Keratinocyte (primary cell): ENCODE data around the gene IFNAR1. TPM values are rescaled to one million over a fixed set of nuclear protein-coding genes. Genes with fewer than 3 reads are reported as not detected.

ENCODE experiments used
- DNase-seq: peaks from one replicate; pipeline ENCODE4 v3.0.0-alpha.2; 2011; ENCODE audit warnings: low read depth, missing footprints, low spot score
- FAIRE-seq: peaks from 2 replicates; lab custom pipeline; 2011; peaks lifted over from hg19 to GRCh38; lab: Jason Lieb, UNC
- H2AFZ ChIP-seq: 2 replicates; pipeline ENCODE4 v1.6.0; 2012; ENCODE audit warnings: low read length, control low read depth, inconsistent platforms; ENCODE audit not compliant: control insufficient read depth
- H3K27ac ChIP-seq: 2 replicates; pipeline ENCODE4 v1.5.1; 2011; ENCODE audit warnings: low read length; ENCODE audit not compliant: control insufficient read depth, insufficient read depth
- H3K27me3 ChIP-seq: 3 replicates; pipeline ENCODE4 v1.6.0; 2011; ENCODE audit warnings: low read length; ENCODE audit not compliant: control insufficient read depth, insufficient read depth; ENCODE audit errors: extremely low read depth
- H3K36me3 ChIP-seq, 2 experiments: 2 replicates in 1 of 2; 3 replicates in 1 of 2; pipeline ENCODE4 v1.5.1; 2011; ENCODE audit warnings: low read length in 2 of 2, mild to moderate bottlenecking in 1 of 2; ENCODE audit not compliant: control insufficient read depth in 2 of 2, insufficient read depth in 2 of 2; ENCODE audit errors: extremely low read depth in 1 of 2
- H3K4me1 ChIP-seq: 3 replicates; pipeline ENCODE4 v1.5.1; 2011; ENCODE audit warnings: low read length; ENCODE audit not compliant: control insufficient read depth, insufficient read depth; ENCODE audit errors: extremely low read depth
- H3K4me2 ChIP-seq: 3 replicates; pipeline ENCODE4 v1.6.0; 2011; ENCODE audit warnings: low read depth, low read length; ENCODE audit not compliant: control insufficient read depth, insufficient read depth; ENCODE audit errors: extremely low read depth
- H3K4me3 ChIP-seq, 3 experiments: fragments of 200-600 bp in 1 of 3; sonication (generic) in 1 of 3; 2 replicates in 2 of 3; 3 replicates in 1 of 3; pipeline ENCODE4 v1.5.1; 2011 to 2016; ENCODE audit warnings: low read length in 3 of 3, mild to moderate bottlenecking in 3 of 3, control low read depth in 2 of 3, inconsistent platforms in 1 of 3, low read depth in 1 of 3, mixed read lengths in 1 of 3, mixed run types in 1 of 3, moderate library complexity in 1 of 3; ENCODE audit not compliant: control insufficient read depth in 2 of 3, insufficient read depth in 2 of 3; ENCODE audit errors: extremely low read depth in 1 of 3
- H3K79me2 ChIP-seq: 2 replicates; pipeline ENCODE4 v1.6.0; 2012; ENCODE audit warnings: low read length; ENCODE audit not compliant: control insufficient read depth, insufficient read depth
- H3K9ac ChIP-seq: 3 replicates; pipeline ENCODE4 v1.6.0; 2011; ENCODE audit warnings: low read length; ENCODE audit not compliant: control insufficient read depth, insufficient read depth; ENCODE audit errors: extremely low read depth
- H3K9me1 ChIP-seq: 3 replicates; pipeline ENCODE4 v1.6.0; 2011; ENCODE audit warnings: low read length; ENCODE audit not compliant: control insufficient read depth, insufficient read depth; ENCODE audit errors: extremely low read depth
- H3K9me3 ChIP-seq: 2 replicates; pipeline ENCODE4 v1.5.1; 2012; ENCODE audit warnings: low read depth, low read length; ENCODE audit not compliant: control insufficient read depth
- H4K20me1 ChIP-seq: 3 replicates; pipeline ENCODE4 v1.6.0; 2011; ENCODE audit warnings: low read length; ENCODE audit not compliant: control insufficient read depth, insufficient read depth; ENCODE audit errors: extremely low read depth
- EZH2 ChIP-seq: IDR thresholded peaks from one replicate; pipeline ENCODE4 v1.6.1; 2012; ENCODE audit warnings: inconsistent platforms, mild to moderate bottlenecking, low read length, moderate library complexity
- dilution Hi-C: fragments of 300-500 bp; cut with MboI; formaldehyde crosslinking; loops from one replicate; pipeline ENCODE4 v1.7.0; 2020; ENCODE audit warnings: low sequenced_read_pairs; ENCODE audit not compliant: extremely low pct_ligation_motif_present
- polyA plus RNA-seq, 5 experiments: library from polyadenylated mRNA; depleted of rRNA in 3 of 5; stranded (reverse) in 3 of 5; stranded (forward) in 1 of 5; unstranded in 1 of 5; fragments of >200 nt; gene quantifications; 1 replicate in 1 of 5; 2 replicates in 3 of 5; 3 replicates in 1 of 5; pipeline versions ENCODE4 v1.2.1 to v1.2.3, GENCODE V29; 2011 to 2012; ENCODE audit warnings: missing spikeins in 2 of 5, low read depth in 1 of 5, low replicate concordance in 1 of 5
- TF ChIP-seq, protein P1 (sequence below), 3 experiments: IDR thresholded peaks in 1 of 3; conservative IDR thresholded peaks in 1 of 3; optimal IDR thresholded peaks in 1 of 3; 2 replicates in 2 of 3; 3 replicates in 1 of 3; pipeline versions ENCODE3 to v1.5.1; 2011; ENCODE audit warnings: low read length in 3 of 3, mild to moderate bottlenecking in 3 of 3, moderate library complexity in 2 of 3, control low read depth in 1 of 3, inconsistent platforms in 1 of 3; ENCODE audit not compliant: insufficient read depth in 2 of 3; ENCODE audit errors: extremely low read depth in 1 of 3

IFNAR1 gene
- polyA plus RNA-seq, 1 donor (not counting 4 experiments of a cell fraction or from before 2014, with no cell fraction given) = 12.6 TPM

DNA sequence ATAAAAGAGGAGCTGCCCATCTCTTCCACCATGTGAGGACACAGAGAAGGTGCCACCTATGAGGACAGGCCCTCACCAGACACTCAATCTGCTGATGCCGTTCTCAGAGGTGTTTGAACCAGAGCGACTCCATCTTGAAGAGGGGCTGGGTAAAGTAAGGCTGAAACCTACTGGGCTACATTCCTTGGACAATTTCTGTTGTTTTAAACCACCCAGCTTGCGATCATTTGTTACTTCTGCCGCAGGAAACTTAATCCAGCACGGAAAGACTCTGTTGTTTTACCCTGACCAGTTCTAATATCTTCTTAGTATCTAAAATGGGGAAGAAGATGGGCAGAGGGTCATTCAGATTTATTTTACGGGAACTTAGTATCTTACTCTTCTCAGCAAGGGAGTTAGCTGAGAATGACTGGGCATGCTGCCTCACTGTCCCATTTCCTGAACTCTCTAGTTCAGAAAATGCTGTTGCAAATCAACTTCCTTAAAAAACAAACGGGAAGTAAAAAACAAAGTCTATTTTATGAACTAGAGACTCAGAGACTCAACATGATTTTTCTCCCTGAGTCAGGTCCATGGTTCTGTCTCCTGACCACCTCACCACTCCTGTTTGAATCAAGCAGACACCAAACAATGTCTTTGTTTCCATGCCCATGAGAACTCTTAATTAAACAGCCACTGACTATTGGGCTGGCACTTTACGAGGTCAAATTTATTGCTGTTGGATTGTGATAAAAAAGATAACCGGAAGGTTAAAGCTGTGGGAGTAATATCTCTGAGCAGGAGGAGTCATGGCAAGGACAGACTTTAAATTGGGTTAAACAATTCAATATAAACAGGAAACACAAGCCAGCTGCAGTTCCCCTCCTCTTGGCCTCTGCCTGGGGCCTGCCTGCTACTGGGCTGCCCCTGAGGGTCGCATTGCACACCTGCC is 23.8 kb upstream of the IFNAR1 start:
- Histone ChIP-seq H2AFZ (peak overlapping the region; percentile 34), H3K79me2 (no peaks in the 10 kb centered on the region), H3K27ac (no peak overlapping the region), H4K20me1 (no peaks in the 10 kb centered on the region), H3K4me2 (no peak overlapping the region), H3K4me1 (peaks cover 32% of the 10 kb centered on the region), H3K9me3 (no peaks in the 10 kb centered on the region), H3K27me3 (no peaks in the 10 kb centered on the region), H3K9ac (no peak overlapping the region), H3K4me3 (no peak overlapping the region), H3K9me1 (no peaks in the 10 kb centered on the region), H3K36me3 (no peaks in the 10 kb centered on the region)
- FAIRE-seq (no peak), DNase-seq (no peak)
- TF ChIP-seq, protein P1, sequence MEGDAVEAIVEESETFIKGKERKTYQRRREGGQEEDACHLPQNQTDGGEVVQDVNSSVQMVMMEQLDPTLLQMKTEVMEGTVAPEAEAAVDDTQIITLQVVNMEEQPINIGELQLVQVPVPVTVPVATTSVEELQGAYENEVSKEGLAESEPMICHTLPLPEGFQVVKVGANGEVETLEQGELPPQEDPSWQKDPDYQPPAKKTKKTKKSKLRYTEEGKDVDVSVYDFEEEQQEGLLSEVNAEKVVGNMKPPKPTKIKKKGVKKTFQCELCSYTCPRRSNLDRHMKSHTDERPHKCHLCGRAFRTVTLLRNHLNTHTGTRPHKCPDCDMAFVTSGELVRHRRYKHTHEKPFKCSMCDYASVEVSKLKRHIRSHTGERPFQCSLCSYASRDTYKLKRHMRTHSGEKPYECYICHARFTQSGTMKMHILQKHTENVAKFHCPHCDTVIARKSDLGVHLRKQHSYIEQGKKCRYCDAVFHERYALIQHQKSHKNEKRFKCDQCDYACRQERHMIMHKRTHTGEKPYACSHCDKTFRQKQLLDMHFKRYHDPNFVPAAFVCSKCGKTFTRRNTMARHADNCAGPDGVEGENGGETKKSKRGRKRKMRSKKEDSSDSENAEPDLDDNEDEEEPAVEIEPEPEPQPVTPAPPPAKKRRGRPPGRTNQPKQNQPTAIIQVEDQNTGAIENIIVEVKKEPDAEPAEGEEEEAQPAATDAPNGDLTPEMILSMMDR (optimal IDR thresholded peaks at IDR 0.05 in 1 of 3, IDR thresholded peaks at IDR 0.05 in 1 of 3, conservative IDR thresholded peaks at IDR 0.05 in 1 of 3; ENCODE audit: extremely low read depth in 1 of 3, insufficient read depth in 2 of 3, low read length in 3 of 3) = no peak
- TF ChIP-seq EZH2 = no peak
- dilution Hi-C loops = no loop called here

DNA sequence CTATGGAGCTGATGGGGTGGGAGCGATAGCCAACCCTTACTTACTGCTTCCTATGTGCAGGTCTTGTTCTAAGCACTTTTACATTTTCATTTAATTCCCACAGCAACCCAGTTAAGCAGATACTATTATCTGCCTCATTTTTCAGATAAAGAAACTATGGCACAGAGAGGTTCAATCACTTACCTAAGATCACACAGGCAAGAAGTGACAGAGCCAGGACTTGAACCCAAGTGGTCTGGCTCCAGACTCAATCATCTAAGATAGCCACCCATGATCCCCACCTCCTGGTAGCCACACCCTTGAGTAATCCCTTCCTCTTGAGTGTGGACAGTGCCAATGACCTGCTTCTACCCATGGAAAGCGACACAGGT is 23.2 kb upstream of the IFNAR1 start:
- Histone ChIP-seq H4K20me1 (no peaks in the 10 kb centered on the region), H3K9ac (no peak overlapping the region), H3K9me1 (no peaks in the 10 kb centered on the region), H3K27me3 (no peaks in the 10 kb centered on the region), H3K4me3 (no peak overlapping the region), H3K4me2 (no peak overlapping the region), H3K79me2 (no peaks in the 10 kb centered on the region), H3K36me3 (no peaks in the 10 kb centered on the region), H3K27ac (no peak overlapping the region), H3K9me3 (no peaks in the 10 kb centered on the region), H3K4me1 (peaks cover 31% of the 10 kb centered on the region), H2AFZ (peak overlapping the region; percentile 34)
- DNase-seq (no peak), FAIRE-seq (no peak)
- dilution Hi-C loops = no loop called here
- TF ChIP-seq EZH2 = no peak
- TF ChIP-seq, protein P1 (optimal IDR thresholded peaks at IDR 0.05 in 1 of 3, IDR thresholded peaks at IDR 0.05 in 1 of 3, conservative IDR thresholded peaks at IDR 0.05 in 1 of 3; ENCODE audit: extremely low read depth in 1 of 3, insufficient read depth in 2 of 3, low read length in 3 of 3) = no peak
